HFF-Myc (cell line): Measurements from ENCODE around the gene PBX3.

Experiments used
- DNase-seq: peaks from one replicate; pipeline ENCODE4 v3.0.0-alpha.2; 2011; ENCODE audit warnings: low read depth; ENCODE audit errors: extremely low read depth
- H3K4me3 ChIP-seq: replicated peaks from 2 replicates; pipeline ENCODE4 v1.5.1; 2011; ENCODE audit warnings: low read depth, mild to moderate bottlenecking, control low read depth, low read length
- TF ChIP-seq, protein P1 (sequence below): IDR thresholded peaks from 2 replicates; pipeline ENCODE4 v1.5.1; 2012; ENCODE audit warnings: mild to moderate bottlenecking, low read depth, low read length, control low read depth; ENCODE audit errors: missing control alignments

The PBX3 gene

GRCh38 chr9:125742657-125743056 lies 4.5 kb upstream of the PBX3 start:
- no peak for DNase-seq
- H3K4me3 ChIP-seq, result no peak overlapping the region
- TF ChIP-seq, protein P1, sequence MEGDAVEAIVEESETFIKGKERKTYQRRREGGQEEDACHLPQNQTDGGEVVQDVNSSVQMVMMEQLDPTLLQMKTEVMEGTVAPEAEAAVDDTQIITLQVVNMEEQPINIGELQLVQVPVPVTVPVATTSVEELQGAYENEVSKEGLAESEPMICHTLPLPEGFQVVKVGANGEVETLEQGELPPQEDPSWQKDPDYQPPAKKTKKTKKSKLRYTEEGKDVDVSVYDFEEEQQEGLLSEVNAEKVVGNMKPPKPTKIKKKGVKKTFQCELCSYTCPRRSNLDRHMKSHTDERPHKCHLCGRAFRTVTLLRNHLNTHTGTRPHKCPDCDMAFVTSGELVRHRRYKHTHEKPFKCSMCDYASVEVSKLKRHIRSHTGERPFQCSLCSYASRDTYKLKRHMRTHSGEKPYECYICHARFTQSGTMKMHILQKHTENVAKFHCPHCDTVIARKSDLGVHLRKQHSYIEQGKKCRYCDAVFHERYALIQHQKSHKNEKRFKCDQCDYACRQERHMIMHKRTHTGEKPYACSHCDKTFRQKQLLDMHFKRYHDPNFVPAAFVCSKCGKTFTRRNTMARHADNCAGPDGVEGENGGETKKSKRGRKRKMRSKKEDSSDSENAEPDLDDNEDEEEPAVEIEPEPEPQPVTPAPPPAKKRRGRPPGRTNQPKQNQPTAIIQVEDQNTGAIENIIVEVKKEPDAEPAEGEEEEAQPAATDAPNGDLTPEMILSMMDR, result no peak

DNA sequence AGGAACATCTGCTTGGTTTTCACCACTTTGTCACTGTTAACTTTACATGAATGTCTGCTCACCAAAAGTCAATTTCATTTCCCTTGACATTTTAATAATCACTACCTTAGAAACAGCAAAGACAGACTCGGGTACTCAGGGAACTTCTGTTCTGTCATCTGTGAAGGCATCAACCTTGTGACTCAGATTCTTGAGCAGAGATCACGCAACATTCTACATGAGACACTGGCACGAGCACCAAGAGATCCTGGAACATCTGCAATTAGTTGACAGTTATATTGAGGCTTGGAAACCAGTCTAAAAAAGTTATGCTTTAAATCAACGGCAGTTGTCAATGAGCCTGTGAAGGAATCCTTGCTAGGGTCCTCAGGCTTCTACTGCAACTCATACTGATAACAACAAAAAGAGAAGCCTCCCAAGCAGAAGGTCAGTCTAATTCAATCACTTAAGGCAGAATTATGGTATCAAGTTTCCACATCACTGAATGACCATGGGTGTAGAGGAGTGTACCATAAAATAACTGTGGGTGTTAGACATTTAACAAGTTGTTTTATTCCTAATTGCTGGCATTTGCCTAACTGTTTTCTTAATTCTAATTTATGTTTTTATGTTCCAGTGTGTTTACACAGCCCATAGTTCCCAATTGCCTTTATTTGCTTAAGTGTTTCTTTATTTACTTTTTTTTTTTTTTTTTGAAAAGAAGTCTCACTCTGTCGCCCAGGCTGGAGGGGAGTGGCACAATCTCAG lies 3.3 kb upstream of the PBX3 start:
- no peak overlapping the region for H3K4me3 ChIP-seq
- DNase-seq, result no peak
- TF ChIP-seq, protein P1, result no peak

DNA sequence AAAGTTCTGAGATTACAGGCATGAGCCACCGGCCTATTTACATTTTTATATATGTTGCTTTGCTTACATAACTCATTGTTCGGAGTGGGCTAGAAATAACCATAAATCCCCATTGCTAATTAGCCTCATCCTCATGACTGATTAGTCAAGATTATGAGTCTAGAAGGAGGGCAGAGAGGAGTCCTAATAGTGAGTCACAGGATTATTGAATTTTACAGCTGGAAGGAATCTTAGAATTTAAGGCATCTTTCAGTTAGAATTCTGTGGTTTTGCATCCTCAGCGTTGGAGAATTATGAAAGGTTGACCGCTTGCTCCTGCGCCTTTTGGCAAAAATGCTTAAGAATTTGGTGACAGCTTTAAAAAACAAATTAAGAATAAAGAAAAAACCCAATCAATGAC lies 2.6 kb upstream of the PBX3 start:
- DNase-seq, result no peak
- TF ChIP-seq, protein P1, result no peak

GRCh38 chr9:125745018-125745417 lies 2.2 kb upstream of the PBX3 start:
- no peak overlapping the region for H3K4me3 ChIP-seq
- TF ChIP-seq, protein P1, result no peak
- no peak for DNase-seq

More for the DNA sequence above, 2.6 kb upstream of the PBX3 start:
- H3K4me3 ChIP-seq, result no peak overlapping the region

DNA sequence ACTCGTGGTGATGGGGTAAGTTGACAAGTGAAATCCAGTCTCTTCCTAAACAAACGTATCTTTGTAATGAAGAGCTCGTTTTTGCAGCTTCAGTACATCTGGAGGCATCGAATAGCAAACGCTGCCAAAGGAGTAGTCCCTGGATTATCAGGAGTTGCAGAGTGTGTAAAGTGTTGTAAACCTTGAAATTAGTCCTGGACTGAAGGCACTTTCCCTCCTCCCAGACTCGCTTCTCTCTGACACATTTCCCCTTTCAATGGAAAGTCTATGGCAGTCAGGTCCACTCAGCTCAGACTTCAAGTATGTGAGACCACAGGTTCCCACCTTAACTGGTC lies 1.5 kb upstream of the PBX3 start:
- H3K4me3 ChIP-seq, result peak overlapping the region; percentile 47
- no peak for DNase-seq
- TF ChIP-seq, protein P1, result no peak

GRCh38 chr9:125746017-125746773 lies 978 bp upstream of the PBX3 start:
- TF ChIP-seq, protein P1, result no peak
- H3K4me3 ChIP-seq, result peak overlapping the region; percentile 47
- DNase-seq, result peak; percentile 72
